Measurements from ENCODE around the gene RIMBP3B.
"Not testable (repeated sequence)": the region's sequence is repeated elsewhere in the genome, so short reads cannot be mapped to it uniquely, and the experiment has no call there.

RIMBP3B gene

GRCh38 chr22:21416375-21416774, 32.8 kb downstream of the RIMBP3B start:
- in situ Hi-C loops (cut with HindIII; ENCODE audit: low sequenced_read_pairs) = not testable (repeated sequence)

- in situ Hi-C loops (cut with HindIII; ENCODE audit: low sequenced_read_pairs) = not testable (repeated sequence)
Measured at GRCh38 chr22:21417227-21417746, 33.7 kb downstream of the RIMBP3B start, which contains the start of gene HIC2. TSS of gene HIC2 (plus strand) at chr22:21417371. CDS start at chr22:21442832, 25,461 bp downstream.

GRCh38 chr22:21417853-21418252, 34.3 kb downstream of the RIMBP3B start:
- in situ Hi-C loops (cut with HindIII; ENCODE audit: low sequenced_read_pairs) = not testable (repeated sequence)

GRCh38 chr22:21418974-21419638, 35.6 kb downstream of the RIMBP3B start:
- in situ Hi-C loops (cut with HindIII; ENCODE audit: low sequenced_read_pairs) = not testable (repeated sequence)

- in situ Hi-C loops (cut with HindIII; ENCODE audit: low sequenced_read_pairs) = not testable (repeated sequence)
Measured at GRCh38 chr22:21420180-21420763, 36.7 kb downstream of the RIMBP3B start.

GRCh38 chr22:21424084-21424709, 40.6 kb downstream of the RIMBP3B start:
- in situ Hi-C loops (cut with HindIII; ENCODE audit: low sequenced_read_pairs) = not testable (repeated sequence)

GRCh38 chr22:21434378-21435233, 51.1 kb downstream of the RIMBP3B start:
- in situ Hi-C loops (cut with HindIII; ENCODE audit: low sequenced_read_pairs) = not testable (repeated sequence)

- in situ Hi-C loops (cut with HindIII; ENCODE audit: low sequenced_read_pairs) = not testable (repeated sequence)
Measured at GRCh38 chr22:21435998-21436810, 52.7 kb downstream of the RIMBP3B start.

- in situ Hi-C loops (cut with HindIII; ENCODE audit: low sequenced_read_pairs) = not testable (repeated sequence)
Measured at GRCh38 chr22:21438013-21438412, 54.5 kb downstream of the RIMBP3B start.
